Erythroblast (primary cell): ENCODE results near the gene ANO10.

Experiments
- GATA1 ChIP-seq: IDR thresholded peaks from 2 replicates; pipeline ENCODE4 v1.6.1; 2011; ENCODE audit warnings: low read depth, mild to moderate bottlenecking, control low read depth, low read length, moderate library complexity
- POLR2A ChIP-seq: IDR thresholded peaks from 2 replicates; pipeline ENCODE4 v1.6.1; 2011; ENCODE audit warnings: mild to moderate bottlenecking, low read length

GRCh38 chr3:43461345-43461744 lies 160.5 kb downstream of the ANO10 start:
- TF ChIP-seq POLR2A = no peak
- no peak for TF ChIP-seq GATA1
